ENCODE measurements around the gene MELTF. TPM values are rescaled to one million over a fixed set of nuclear protein-coding genes. Genes with fewer than 3 reads are reported as not detected.
A peak's percentile ranks its signal among the peaks of the same experiment; 100 is the strongest.

Gene MELTF
- total and polyA plus RNA-seq, 9 of the 15 experiments (the other 6 are each of a cell fraction or from before 2014, with no cell fraction given): 0.35 to 10.5 (median 4.5) TPM

- TF ChIP-seq PHF21A (IDR thresholded peaks at IDR 0.05; ENCODE audit: borderline replicate concordance, low read depth) (no peak), FOXM1 (IDR thresholded peaks at IDR 0.05; ENCODE audit: low read depth) (no peak), FOXM1 (CRISPR knock-in tag; IDR thresholded peaks at IDR 0.05; ENCODE audit: low read depth) (no peak), ETV5 (CRISPR knock-in tag; IDR thresholded peaks at IDR 0.05; ENCODE audit: low read depth) (no peak), NFIX (CRISPR knock-in tag; IDR thresholded peaks at IDR 0.05; ENCODE audit: low read depth) (no peak), ZNF644 (tag; IDR thresholded peaks at IDR 0.05; ENCODE audit: low read depth) (no peak; the same call in 1 of the 2 replicates), RHOXF2B (CRISPR knock-in tag; conservative IDR thresholded peaks at IDR 0.05) (no peak), CGGBP1 (CRISPR knock-in tag; IDR thresholded peaks at IDR 0.05) (no peak), KDM2B (CRISPR knock-in tag; IDR thresholded peaks at IDR 0.05) (peak; percentile 91), BCL6 (CRISPR knock-in tag; IDR thresholded peaks at IDR 0.05) (peak; percentile 46; the same call in 1 of the 2 replicates), MED1 (CRISPR knock-in tag; IDR thresholded peaks at IDR 0.05; ENCODE audit: borderline replicate concordance) (no peak), SAFB (IDR thresholded peaks at IDR 0.05; ENCODE audit: borderline replicate concordance, low read depth, low read length) (peak; percentile 84), RBM14 (IDR thresholded peaks at IDR 0.05; ENCODE audit: borderline replicate concordance, insufficient read depth, low read depth, low read length) (0 out of 2 replicates have a peak, but pooled peaks have one; percentile 85), NR4A1 (CRISPR knock-in tag; IDR thresholded peaks at IDR 0.05) (peak; percentile 96; the same call in 1 of the 2 replicates), NR4A1 (tag; IDR thresholded peaks at IDR 0.05) (peak; percentile 96), RBM39 (optimal IDR thresholded peaks at IDR 0.05; ENCODE audit: low read depth, low read length) (no peak), RBFOX2 (IDR thresholded peaks at IDR 0.05; ENCODE audit: low read depth, low read length) (peak; percentile 72), RBM25 (IDR thresholded peaks at IDR 0.05; ENCODE audit: low read depth, low read length, severe bottlenecking) (peak; percentile 1), ZNF586 (CRISPR knock-in tag; conservative IDR thresholded peaks at IDR 0.05) (0 out of 2 replicates have a peak, but pooled peaks have one; percentile 39), CBX2 (IDR thresholded peaks at IDR 0.05; ENCODE audit: insufficient read depth, low read length, poor library complexity, severe bottlenecking) (no peak)
- TF ChIP-seq, protein P1, sequence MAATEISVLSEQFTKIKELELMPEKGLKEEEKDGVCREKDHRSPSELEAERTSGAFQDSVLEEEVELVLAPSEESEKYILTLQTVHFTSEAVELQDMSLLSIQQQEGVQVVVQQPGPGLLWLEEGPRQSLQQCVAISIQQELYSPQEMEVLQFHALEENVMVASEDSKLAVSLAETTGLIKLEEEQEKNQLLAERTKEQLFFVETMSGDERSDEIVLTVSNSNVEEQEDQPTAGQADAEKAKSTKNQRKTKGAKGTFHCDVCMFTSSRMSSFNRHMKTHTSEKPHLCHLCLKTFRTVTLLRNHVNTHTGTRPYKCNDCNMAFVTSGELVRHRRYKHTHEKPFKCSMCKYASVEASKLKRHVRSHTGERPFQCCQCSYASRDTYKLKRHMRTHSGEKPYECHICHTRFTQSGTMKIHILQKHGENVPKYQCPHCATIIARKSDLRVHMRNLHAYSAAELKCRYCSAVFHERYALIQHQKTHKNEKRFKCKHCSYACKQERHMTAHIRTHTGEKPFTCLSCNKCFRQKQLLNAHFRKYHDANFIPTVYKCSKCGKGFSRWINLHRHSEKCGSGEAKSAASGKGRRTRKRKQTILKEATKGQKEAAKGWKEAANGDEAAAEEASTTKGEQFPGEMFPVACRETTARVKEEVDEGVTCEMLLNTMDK (IDR thresholded peaks at IDR 0.05; ENCODE audit: borderline replicate concordance, insufficient read depth, low read depth, low read length, poor library complexity, severe bottlenecking): no peak
- TF ChIP-seq, protein P2, sequence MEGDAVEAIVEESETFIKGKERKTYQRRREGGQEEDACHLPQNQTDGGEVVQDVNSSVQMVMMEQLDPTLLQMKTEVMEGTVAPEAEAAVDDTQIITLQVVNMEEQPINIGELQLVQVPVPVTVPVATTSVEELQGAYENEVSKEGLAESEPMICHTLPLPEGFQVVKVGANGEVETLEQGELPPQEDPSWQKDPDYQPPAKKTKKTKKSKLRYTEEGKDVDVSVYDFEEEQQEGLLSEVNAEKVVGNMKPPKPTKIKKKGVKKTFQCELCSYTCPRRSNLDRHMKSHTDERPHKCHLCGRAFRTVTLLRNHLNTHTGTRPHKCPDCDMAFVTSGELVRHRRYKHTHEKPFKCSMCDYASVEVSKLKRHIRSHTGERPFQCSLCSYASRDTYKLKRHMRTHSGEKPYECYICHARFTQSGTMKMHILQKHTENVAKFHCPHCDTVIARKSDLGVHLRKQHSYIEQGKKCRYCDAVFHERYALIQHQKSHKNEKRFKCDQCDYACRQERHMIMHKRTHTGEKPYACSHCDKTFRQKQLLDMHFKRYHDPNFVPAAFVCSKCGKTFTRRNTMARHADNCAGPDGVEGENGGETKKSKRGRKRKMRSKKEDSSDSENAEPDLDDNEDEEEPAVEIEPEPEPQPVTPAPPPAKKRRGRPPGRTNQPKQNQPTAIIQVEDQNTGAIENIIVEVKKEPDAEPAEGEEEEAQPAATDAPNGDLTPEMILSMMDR (IDR thresholded peaks at IDR 0.05 in 2 of 3, conservative IDR thresholded peaks at IDR 0.05 in 1 of 3; ENCODE audit: insufficient read depth in 2 of 3, low read depth in 1 of 3, low read length in 3 of 3): no peak
- TF ChIP-seq, protein P3, sequence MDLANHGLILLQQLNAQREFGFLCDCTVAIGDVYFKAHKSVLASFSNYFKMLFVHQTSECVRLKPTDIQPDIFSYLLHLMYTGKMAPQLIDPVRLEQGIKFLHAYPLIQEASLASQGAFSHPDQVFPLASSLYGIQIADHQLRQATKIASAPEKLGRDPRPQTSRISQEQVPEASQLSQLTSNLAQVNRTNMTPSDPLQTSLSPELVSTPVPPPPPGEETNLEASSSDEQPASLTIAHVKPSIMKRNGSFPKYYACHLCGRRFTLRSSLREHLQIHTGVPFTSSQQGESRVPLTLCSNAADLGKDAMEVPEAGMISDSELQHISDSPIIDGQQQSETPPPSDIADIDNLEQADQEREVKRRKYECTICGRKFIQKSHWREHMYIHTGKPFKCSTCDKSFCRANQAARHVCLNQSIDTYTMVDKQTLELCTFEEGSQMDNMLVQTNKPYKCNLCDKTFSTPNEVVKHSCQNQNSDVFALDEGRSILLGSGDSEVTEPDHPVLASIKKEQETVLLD (IDR thresholded peaks at IDR 0.05): no peak
Observed at GRCh38 chr3:196969134-196969659, 60.4 kb downstream of the MELTF start (continued).

Data from K562 (cell line).